ENCODE data around the gene TELO2.
"Not testable (repeated sequence)": the region's sequence is repeated elsewhere in the genome, so short reads cannot be mapped to it uniquely, and the experiment has no call there.

TELO2 gene

DNA sequence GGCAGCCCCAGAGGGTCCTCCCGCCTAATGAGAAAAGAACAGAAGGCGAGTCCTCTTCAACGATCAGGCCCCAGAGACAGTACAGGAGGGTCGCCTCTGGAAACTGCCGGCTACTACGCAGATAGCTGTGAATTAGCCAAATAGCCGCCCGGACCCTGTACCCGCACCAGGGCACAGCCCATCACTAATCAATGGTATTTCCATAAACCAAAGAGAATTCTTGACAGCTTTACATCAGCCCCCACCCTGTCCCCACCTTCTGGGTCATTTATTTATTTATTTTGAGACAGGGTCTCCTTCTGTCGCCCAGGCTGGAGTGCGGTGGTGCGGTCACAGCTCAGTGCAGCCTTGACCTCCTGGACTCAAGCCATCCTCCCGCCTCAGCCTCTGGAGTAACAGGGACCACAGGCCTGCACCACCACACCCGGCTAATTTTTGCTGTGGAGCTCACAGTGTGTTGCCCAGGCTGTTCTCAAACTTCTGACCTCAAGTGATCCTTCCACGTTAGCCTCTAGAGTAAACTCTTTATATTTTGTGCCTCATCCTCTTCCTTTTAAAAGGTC lies 17.5 kb upstream of the TELO2 start:
- DNase-seq (ENCODE audit: low read depth in 2 of 2) = no peak

DNA sequence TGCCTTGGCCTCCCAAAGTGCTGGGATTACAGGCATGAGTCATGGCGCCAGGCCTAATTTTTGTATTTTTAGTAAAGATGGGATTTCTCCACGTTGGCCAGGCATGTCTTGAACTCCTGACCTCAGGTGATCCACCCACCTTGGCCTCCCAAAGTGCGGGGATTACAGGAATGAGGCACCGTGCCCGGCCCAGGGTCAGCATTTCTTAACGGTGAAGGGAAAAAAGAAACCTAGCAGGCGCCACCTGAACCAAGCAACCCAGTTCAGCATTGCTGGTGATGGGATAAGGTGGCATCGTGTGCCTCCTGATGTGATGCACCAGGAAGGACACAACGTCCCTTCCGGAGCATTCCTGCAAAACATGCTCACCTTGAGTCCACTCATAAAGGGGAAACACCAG lies 16.1 kb upstream of the TELO2 start:
- no peak for DNase-seq (ENCODE audit: low read depth in 2 of 2)

DNA sequence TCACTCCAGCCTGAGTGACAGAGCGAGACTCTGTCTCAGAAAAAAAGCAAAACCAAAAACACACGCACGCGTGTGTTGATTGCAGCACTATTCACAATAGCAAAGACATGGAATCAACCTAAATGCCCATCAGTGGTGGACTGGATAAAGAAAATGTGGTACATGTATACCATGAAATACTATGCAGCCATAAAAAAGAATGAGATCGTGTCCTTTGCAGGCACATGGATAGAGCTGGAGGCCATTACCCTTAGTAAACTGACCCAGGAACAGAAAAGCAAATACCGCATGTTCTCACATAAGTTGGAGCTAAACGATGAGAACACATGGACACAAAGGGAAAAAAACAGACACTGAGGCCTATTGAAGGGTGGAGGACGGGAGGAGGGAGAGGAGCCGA lies 14.2 kb upstream of the TELO2 start:
- DNase-seq (ENCODE audit: low read depth in 2 of 2) = not testable (repeated sequence)

DNA sequence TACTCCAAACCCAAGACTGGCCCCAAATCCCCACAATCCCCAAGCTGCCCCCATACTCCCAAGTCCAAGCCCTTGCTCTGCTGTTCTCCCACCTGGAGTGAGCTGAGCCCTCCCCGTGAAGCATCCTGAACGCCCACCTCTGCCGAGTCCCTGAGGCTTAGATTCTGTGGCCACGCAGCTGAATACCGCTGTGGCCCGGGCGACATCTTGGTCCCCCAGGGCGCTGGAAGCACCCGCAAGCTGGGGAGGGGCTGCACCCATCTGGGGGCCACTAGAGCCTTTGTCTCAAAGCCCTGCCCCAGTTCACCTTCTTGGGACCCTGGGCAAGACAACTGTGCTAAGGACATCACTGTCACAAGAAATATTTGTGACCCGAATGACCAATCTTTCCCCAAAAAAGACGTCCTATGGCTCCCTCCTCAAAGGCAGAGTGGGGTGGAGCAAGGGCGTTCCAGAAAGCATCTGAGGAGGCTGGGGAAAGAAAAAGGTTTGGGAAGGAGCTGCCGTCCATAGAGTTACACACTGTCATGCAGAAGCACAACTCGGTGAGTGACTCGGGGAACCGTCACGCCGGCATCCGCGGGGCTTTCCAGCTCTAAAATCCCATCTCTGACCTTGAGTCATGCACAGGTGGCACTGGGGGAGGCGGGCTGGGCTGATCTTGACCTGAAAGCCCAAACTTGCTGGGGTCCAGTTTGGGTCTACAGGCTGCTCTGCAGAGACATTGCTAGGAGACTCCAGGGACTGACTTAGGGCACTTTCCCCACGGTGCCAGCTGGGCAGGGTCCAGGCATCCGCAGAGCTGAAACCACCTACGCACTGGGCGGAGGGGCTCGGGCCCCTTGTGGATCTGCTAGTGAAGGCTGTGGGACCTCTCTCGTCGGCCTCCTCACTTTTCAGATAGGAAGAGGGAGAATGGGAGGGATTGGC lies 11.0 kb upstream of the TELO2 start:
- DNase-seq (ENCODE audit: low read depth in 2 of 2) = no peak

DNA sequence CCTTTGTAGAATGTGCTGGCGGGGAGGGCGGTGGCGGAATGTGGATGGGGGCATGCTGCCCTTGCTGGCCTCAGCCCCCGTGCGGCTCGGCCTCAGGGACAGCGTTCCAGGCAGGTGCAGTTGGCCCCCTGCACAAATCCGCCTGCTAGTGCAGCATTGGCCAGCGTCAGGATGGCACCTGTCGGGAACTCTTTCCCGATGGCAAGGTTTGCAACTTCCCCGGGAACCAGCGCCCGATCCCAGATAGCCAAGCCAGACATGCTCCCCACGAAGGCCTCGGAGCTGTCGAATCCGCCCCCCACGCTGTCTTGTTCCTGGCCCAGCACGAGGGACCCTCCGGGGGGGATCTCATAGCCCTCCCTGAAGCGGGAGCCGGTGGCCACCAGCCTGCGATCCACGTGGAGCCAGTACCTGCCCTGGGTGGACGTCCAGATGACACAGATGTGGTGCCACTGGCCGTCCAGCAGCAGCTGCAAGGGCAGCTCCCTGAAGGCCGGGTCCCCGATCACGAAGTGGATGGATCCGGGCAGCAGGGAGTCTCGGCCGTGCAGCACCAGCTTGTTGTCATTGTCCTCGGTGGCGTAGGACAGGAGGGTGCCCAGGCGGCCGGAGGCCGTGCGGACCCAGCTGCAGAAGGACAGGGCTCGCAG lies 7.2 kb upstream of the TELO2 start:
- no peak for DNase-seq (ENCODE audit: low read depth in 2 of 2)

DNA sequence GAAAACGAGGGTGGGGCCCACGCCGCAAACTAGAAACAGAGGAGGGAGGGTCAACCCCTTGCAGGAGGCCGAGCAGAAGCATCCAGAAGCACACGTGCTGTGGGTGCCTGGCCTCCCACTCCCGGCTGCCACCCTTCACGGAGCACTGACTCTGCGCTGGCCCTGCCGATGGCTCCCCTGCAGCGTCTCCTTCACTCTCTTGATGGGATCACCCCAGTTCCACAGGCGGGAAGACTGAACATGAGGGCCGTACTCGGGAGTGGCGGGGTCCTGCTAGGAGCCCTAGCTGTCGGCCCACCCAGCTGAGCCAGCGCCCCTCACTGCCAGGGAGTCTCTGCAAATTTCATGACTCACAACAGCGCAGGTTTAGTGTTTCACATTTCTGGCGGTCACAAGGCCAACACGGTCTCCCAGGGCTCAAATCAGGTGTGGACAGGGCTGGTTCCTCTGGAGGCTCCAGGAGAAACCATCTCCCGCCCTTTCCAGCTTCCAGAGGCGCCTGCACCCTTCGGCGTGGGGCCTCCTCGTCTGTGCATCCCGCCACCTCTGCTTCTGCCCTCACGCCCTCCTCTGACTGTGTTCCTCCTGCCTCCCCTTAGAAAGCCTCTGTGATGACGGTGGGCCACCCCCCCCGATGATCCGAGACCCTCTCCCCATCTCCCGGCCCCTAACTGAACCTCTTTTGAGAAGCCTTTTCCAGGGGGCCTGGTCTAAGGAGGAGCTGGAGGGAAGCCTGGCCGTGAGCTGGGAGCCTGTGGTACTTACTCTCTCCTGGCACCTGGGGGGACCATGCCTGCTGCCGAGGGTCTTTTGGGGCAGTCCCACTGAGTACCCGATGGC lies 6.4 kb upstream of the TELO2 start:
- DNase-seq (ENCODE audit: low read depth in 2 of 2) = no peak

DNA sequence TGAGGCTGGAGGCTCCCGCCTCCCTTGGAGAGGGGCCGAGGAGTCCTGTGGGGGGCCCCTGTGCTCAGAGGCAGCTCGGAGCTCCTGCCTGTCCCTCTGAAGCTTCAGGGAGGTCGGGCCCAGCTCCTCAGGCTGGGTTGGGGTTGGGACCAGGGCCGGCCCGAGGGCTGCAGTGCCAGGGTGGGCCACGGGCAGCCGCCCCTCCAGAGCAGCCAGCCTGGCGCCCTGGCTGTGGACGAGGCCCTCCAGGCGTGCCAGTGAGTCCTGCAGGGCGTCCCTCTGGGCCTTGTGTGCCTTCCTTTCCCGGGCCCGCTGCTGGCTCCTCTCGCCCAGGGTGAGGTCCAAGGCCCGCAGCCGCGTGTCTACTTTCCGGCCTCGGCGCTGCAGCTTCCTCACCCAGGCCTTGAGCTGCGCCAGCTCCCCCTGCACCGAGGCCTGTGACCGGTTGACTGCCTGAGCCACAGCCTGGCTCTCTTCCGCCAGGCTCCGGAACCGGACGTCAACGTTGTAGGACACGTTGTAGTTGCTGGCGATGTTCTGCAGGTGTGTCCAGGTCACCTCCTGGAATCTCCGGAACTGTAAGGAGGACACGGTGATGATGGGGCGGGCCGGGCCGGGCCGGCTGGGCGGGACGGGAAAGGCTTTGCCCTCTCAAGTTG lies 5.6 kb upstream of the TELO2 start:
- no peak for DNase-seq (ENCODE audit: low read depth in 2 of 2)

DNA sequence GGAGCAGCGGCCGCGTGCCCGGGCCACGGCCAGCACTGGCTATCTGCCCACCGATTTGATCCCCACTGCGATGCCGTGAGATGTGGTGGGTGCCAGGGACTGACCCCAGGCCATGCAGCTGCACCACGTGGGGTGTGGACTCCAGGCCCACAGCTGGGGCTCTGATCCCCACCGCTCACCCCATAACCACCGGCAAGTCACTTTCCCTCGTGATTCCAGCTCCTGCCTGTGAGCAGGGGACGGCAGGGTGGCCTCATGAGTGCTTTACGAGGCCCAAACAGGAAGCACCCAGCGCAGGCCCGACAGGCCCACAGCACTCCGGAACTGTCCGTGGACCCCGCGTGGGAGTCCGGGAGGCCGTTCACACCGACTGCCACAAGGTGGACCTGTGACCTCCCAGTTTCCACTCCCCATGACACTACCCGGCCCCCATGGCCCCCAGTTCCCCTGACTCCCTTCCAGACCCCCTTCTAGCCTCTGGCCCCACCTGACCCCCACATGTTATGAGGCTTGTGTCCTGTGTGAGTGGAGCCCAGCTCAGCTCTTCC lies 5.0 kb upstream of the TELO2 start:
- no peak for DNase-seq (ENCODE audit: low read depth in 2 of 2)

DNA sequence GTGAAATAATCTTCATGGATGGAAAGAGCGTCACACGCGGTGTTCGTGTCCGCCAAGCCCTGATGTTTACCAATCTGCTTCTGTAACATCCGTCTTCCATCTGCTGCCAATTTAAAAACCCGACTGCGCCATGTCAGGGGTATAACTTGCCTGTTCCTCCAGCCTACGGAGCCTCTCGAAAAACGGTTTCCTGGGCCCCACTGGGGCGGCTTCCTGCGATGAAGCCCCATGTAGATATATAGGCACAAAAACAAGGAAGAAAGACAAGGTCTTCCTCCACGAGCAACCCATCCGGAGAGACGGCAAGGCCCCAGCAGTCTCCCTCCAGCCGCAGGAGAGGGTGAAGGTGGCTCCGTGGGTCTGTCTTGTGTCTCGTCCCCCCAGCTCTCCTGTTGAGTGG lies 4.5 kb upstream of the TELO2 start, which contains the start of gene PTX4:
PTX4 (minus strand) TSS at position 326 of the 400 bp plus-strand sequence; CDS start at position 291, 35 bp downstream.
- DNase-seq (ENCODE audit: low read depth in 2 of 2) = no peak

DNA sequence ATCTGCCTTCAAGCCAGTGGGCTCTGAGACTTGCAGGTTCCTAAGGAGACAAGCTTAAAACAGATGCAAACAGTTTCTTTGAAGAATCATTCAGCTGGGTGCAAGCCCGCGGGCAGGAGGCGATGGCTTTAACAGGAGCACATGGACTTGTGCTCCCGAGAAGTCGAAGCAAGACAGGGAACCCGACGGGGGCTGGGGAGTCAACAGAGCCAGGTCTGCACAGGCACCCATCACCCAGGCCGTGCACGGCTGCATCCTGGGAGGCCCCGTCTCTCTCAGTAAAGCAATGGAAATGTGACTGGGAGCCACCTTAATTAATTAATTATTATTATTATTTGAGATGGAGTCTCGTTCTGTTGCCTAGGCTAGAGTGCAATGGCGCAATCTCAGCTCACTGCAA lies 4.1 kb upstream of the TELO2 start:
- no peak for DNase-seq (ENCODE audit: low read depth in 2 of 2)

DNA sequence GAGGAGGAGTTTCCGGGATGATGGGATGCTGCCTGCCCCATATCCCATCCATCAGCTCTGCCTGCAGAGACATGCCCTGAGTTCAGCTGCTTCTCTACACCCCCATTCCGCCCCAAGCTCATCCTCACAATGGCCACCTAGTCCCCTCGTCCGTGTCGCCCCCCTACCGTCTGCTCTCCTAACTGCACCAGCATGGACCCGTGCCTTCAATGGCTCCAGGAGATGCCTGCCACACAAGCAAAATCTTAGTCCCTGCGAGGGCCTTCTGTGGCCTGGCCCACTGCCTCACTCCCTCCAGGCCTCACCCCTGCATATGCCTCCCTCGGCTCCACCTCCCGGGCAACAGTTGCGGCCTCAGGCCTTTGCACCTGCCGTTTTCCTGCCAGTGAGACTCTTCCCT lies 1.8 kb upstream of the TELO2 start:
- no peak for DNase-seq (ENCODE audit: low read depth in 2 of 2)

DNA sequence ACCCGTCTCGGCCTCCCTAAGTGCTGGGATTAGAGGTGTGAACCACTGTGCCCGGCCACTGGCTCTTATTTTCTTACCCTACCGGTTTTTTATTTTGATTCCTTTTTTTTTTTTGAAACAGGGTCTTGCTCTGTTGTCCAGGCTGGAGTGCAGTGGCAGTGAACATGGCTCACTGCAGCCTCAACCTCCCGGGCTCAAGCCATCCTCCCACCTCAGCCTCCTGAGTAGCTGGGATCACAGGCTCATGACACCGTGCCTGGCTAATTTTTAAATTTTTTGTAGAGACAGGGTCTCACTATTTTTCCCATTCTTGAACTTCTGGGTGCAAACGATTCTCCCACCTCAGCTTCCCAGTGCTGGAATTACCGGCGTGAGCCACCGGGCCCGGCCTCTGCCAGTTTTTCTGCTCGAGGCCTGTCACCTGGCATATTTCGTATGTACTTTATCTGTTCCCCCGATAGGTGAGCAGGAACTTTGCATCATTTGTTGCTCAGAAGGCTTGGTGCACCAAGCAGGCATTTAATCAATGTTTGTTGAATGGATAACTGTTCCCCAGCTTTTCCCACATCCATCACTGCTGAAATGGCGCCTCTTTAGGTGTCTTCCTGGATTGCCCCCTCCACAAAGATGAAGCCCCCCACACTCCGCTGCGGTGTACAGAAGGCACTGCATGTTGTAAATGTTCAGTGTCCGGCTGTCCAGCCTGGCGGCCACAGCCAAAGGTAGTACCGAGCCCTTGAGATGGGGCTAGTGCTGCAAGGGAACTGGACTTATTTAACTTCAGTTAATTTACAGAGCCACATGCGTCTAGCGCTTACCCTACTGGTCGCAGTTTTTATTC lies 858 bp upstream of the TELO2 start:
- DNase-seq (ENCODE audit: low read depth in 2 of 2) = no peak

DNA sequence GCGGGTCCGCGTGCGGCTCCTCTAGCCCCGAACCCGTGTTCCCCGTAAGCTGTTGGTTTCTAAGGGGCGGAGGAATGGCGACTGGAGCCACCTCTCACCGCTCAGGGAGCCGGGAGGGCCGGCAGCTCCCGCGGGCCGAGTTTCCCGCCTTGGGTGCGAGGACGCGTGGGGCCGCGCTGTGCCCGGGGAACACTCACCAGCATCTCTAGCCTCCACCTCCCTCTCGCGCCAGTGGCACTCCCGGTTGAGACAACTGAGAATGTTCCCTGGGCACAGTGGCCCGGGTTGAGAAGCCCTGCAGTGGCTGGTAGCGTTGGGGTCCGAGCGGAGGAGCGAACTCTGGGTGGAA lies 560 bp downstream of the TELO2 start:
- no peak for DNase-seq (ENCODE audit: low read depth in 2 of 2)

DNA sequence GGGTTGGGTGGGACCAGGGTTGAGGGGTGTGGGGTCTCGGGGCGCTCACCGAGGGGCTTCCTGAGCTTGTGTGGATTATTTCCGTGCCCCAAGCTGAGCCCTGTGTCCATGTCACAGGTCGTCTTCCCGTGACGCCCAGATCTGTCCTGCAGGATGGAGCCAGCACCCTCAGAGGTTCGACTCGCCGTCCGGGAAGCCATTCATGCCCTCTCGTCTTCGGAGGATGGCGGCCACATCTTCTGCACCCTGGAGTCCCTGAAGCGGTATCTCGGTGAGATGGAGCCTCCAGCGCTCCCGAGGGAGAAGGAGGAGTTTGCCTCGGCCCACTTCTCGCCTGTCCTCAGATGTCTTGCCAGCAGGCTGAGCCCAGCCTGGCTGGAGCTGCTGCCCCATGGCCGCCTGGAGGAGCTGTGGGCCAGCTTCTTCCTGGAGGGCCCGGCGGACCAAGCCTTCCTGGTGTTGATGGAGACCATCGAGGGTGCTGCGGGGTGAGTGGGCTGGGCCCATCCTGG lies 1.0 kb downstream of the TELO2 start:
- DNase-seq (ENCODE audit: low read depth in 2 of 2) = peak; percentile 19 to 20

DNA sequence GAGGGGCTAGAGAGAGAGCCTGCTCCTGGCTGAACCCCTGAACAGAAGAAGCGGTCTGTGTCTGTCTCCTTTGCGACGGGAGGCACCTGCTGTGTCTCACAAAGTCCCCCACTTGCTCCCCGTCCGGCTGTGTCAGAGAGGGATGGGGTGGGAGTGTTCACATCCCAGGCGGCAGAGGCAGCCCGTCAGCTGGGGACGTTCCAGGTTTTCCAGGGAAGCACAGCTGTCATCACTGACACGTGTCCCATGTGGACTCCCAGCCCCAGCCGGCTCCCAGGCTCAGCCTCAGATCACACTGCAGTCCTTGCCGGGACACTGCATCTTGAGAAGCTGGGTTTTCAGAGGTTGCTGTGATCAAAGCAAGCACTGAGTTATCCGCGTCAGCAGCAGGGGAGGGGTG lies 1.6 kb downstream of the TELO2 start:
- no peak for DNase-seq (ENCODE audit: low read depth in 2 of 2)

DNA sequence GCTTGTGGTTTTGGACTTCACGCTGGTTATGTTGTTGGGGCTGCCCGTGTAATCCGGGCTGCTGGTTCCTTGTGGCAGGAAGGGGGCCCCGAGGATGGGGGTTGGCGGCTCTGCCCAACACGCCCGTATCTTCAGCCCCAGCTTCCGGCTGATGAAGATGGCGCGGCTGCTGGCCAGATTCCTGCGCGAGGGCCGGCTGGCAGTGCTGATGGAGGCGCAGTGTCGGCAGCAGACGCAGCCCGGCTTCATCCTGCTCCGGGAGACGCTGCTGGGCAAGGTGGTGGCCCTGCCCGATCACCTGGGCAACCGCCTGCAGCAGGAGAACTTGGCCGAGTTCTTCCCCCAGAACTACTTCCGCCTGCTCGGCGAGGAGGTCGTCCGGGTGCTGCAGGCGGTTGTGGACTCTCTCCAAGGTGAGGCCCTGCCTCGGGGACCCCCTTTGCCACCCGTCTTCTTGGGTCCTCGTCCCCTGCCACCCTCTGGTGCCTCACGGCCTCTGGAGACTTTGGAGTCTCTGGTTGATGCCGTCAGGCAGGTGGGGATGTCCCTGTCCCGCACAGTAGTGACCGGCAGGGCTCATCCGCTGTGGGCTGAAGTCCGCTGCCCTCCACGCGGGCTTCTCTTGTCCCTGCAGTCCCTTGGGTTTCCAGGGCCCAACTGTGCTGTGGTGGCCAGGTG lies 2.2 kb downstream of the TELO2 start:
- DNase-seq (ENCODE audit: low read depth in 2 of 2) = no peak

DNA sequence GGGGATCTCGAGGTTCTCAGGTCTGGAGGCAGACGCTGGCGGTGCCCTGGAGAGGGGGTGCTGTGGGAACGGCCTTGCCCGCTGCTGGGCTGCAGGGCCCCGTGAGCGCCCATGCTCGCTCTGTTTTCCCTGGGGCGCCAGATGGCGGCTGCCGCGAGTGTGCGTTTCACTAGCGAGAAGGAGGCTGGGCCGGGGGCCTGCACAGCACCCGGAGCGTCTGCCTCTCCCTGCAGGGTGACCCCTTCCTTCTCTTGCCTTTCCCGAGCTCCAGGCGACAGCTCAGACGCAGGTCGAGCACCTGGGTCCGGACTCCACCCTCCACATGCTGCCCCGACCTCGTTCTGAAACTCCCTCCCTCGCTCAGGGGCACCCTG lies 2.7 kb downstream of the TELO2 start:
- no peak for DNase-seq (ENCODE audit: low read depth in 2 of 2)

DNA sequence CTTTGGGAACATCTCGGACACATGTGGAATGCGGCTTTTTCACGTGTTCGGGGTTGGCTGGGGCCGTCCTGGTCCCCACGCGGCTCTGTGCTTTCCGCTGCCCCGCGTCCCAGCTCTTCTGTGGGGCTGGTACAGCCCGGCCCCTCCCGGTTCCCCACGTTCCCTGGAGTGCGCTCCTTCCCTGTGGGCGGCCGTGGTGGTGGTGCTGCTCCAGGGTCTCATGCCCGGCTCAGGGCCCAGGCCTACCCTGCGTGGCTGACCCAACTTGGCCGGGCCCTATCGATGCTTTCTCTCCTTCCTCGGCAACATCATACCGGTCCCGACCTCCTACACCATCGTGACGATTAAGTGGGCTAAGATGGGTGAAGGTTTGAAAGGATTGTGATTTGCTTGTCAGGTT lies 3.3 kb downstream of the TELO2 start:
- DNase-seq (ENCODE audit: low read depth in 2 of 2) = no peak

DNA sequence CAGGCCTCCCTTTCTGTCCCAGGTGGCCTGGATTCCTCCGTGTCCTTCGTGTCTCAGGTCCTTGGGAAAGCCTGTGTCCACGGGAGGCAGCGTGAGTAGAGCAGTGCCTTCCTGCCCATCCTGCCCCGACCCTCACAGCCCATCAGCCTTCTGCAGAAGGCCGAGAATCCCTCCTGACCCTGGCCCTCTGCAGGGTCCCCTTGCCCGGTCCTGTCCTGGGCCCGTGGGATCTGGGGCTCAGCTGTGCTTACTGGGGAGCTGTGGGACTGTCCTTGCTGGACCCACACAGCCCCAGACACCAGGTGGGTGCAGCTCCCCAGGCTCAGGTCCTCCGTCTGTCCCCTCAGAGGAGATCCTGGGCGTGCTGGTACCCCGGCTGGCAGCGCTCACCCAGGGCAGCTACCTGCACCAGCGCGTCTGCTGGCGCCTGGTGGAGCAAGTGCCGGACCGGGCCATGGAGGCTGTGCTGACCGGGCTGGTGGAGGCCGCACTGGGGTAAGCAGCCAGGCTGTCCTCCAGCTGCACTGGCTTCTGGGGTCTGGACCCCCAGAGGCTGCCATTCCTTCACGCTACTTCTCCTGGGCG lies 3.9 kb downstream of the TELO2 start:
- no peak for DNase-seq (ENCODE audit: low read depth in 2 of 2)
